MCF 10A (cell line): Measurements from ENCODE around the gene WWOX. TPM values are rescaled to one million over a fixed set of nuclear protein-coding genes. Genes with fewer than 3 reads are reported as not detected.

Source experiments
- BruUV-seq: library from RNA; stranded (reverse); fragments of 400-500 nt; replicated peaks from 2 replicates; lab custom pipeline; 2021; lab: Mats Ljungman, UMichigan
- CTCF ChIA-PET: fragments of 300-600 bp; sonication (Branson Sonifier 250); formaldehyde crosslinking; extraction: SDS; loops from one replicate; lab custom pipeline; 2021; ENCODE audit warnings: antibody characterized with exemption, inconsistent platforms; lab: Yijun Ruan, JAX
- POLR2A ChIA-PET: fragments of 300-600, 350-650 bp; sonication (Branson Sonifier 250); formaldehyde crosslinking; extraction: SDS; loops from one replicate; lab custom pipeline; 2020; ENCODE audit warnings: antibody characterized with exemption, inconsistent platforms; lab: Yijun Ruan, JAX
- DNase-seq: peaks from one replicate; pipeline ENCODE4 v3.0.0-alpha.2; 2018; ENCODE audit not compliant: unreplicated experiment
- H3K27ac Mint-ChIP-seq: one replicate; pipeline ENCODE4 v1.8.0; 2022; ENCODE audit warnings: mild to moderate bottlenecking, low read depth, mixed read lengths; ENCODE audit not compliant: unreplicated experiment
- H3K27me3 Mint-ChIP-seq: one replicate; pipeline ENCODE4 v1.8.0; 2022; ENCODE audit warnings: mixed read lengths; ENCODE audit not compliant: insufficient read depth, unreplicated experiment
- H3K36me3 Mint-ChIP-seq: one replicate; pipeline ENCODE4 v1.8.0; 2022; ENCODE audit warnings: mild to moderate bottlenecking, moderate library complexity, mixed read lengths; ENCODE audit not compliant: insufficient read depth, unreplicated experiment
- H3K4me1 Mint-ChIP-seq: one replicate; pipeline ENCODE4 v1.8.0; 2022; ENCODE audit warnings: mixed read lengths; ENCODE audit not compliant: insufficient read depth, unreplicated experiment
- H3K4me3 Mint-ChIP-seq: one replicate; pipeline ENCODE4 v1.8.0; 2022; ENCODE audit warnings: mild to moderate bottlenecking, moderate library complexity, mixed read lengths; ENCODE audit not compliant: unreplicated experiment
- H3K9me3 Mint-ChIP-seq: one replicate; pipeline ENCODE4 v1.8.0; 2022; ENCODE audit warnings: mixed read lengths; ENCODE audit not compliant: unreplicated experiment
- CTCF ChIP-seq: fragments of 200-600 bp; IDR thresholded peaks from one replicate; pipeline ENCODE4 v1.8.0; 2022; ENCODE audit warnings: antibody characterized with exemption, mild to moderate bottlenecking; ENCODE audit not compliant: unreplicated experiment
- intact Hi-C: fragments of 100-400 bp; cut with micrococcal nuclease; formaldehyde crosslinking; loops from 2 replicates; pipeline ENCODE4 v1.14.1; 2022
- total RNA-seq: library from RNA; stranded (reverse); gene quantifications from 2 replicates; pipeline ENCODE4 v1.2.3, GENCODE V29; 2022

Gene WWOX
- total RNA-seq, 1 experiment from 2014 or later = 18.1 TPM

GRCh38 chr16:78150233-78150632 is 50.8 kb downstream of the WWOX start:
- POLR2A ChIA-PET = interaction anchor here (0.6 kb wide), 1 partner anchor 141 kb away, joined by 3 read pairs; no protein-coding TSS in a partner anchor
- DNase-seq = no peak
- intact Hi-C loops = no loop called here
- Mint-ChIP-seq H3K27ac (no peak overlapping the region), H3K36me3 (no peaks in the 10 kb centered on the region), H3K9me3 (no peaks in the 10 kb centered on the region), H3K27me3 (no peaks in the 10 kb centered on the region), H3K4me1 (no peaks in the 10 kb centered on the region), H3K4me3 (no peak overlapping the region)
- BruUV-seq = no TSS peak
- no peak for TF ChIP-seq CTCF
- CTCF ChIA-PET = interaction anchor here (0.6 to 1.4 kb wide), 2 partner anchors 14 to 21 kb away, joined by 3 to 4 read pairs; no protein-coding TSS in a partner anchor

- Mint-ChIP-seq H3K4me1 (no peaks in the 10 kb centered on the region), H3K27ac (no peak overlapping the region), H3K9me3 (peaks cover 4% of the 10 kb centered on the region), H3K27me3 (no peaks in the 10 kb centered on the region), H3K4me3 (no peak overlapping the region), H3K36me3 (peaks cover 6% of the 10 kb centered on the region)
- no TSS peak for BruUV-seq
- no peak for DNase-seq
- intact Hi-C loops = no loop called here
- ChIA-PET POLR2A (interaction anchor here (0.6 kb wide), 1 partner anchor 265 kb away, joined by 3 read pairs; no protein-coding TSS in a partner anchor), CTCF (interaction anchor here (0.7 to 1.3 kb wide), 6 partner anchors 8 to 324 kb away, joined by 3 to 4 read pairs (median 3); no protein-coding TSS in a partner anchor)
- no peak for TF ChIP-seq CTCF
These were observed 55.4 kb downstream of the WWOX start for GRCh38 chr16:78154729-78155461.

DNA sequence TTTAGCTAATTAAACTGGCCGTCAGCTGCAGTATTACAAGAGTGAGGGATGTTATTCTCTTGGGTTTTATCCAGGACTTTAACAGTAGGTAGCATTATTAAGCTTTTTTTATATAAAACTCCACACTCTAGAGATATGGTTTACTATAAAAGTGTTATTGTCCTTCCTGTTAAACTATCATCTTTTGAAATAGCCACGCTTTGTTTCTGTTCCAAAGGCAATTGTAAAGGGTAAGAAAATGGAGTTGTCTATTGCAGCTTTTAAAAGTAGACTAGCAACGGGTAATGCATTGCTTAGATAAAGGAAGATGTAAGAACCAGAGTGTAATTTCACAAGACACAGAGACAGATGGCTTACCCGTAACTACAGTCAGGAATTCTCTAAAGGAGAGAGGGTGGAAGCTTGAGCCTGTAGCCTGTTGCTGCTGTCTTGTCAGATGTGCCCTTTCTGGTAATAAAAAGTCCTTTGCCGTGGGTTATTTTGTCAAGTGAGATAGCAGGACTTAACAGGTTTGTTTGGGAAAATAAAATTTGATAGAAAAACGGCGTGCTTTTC is 56.4 kb downstream of the WWOX start:
- intact Hi-C loops = no loop called here
- TF ChIP-seq CTCF = no peak
- BruUV-seq = no TSS peak
- H3K27me3 Mint-ChIP-seq = no peaks in the 10 kb centered on the region
- DNase-seq = no peak
- H3K4me1 Mint-ChIP-seq = no peaks in the 10 kb centered on the region
- H3K36me3 Mint-ChIP-seq = peaks cover 6% of the 10 kb centered on the region
- H3K9me3 Mint-ChIP-seq = peaks cover 7% of the 10 kb centered on the region
- H3K27ac Mint-ChIP-seq = no peak overlapping the region
- H3K4me3 Mint-ChIP-seq = no peak overlapping the region
- ChIA-PET POLR2A (no interaction called here), CTCF (interaction anchor here (0.6 to 1.3 kb wide), 5 partner anchors 22 to 325 kb away, joined by 3 to 4 read pairs (median 3); no protein-coding TSS in a partner anchor)
